ENCODE results near the gene CCDC88C. TPM values are rescaled to one million over a fixed set of nuclear protein-coding genes. Genes with fewer than 3 reads are reported as not detected.

Gene CCDC88C
- polyA plus RNA-seq, 1 donor (not counting 4 experiments of a cell fraction or from before 2014, with no cell fraction given) = 2.4 TPM

GRCh38 chr14:91277546-91278382 lies 139.9 kb downstream of the CCDC88C start:
- no peaks in the 10 kb centered on the region for H4K20me1 ChIP-seq (ENCODE audit: control insufficient read depth, extremely low read depth, insufficient read depth, low read length)
- FAIRE-seq (peak; percentile 58), DNase-seq (ENCODE audit: low read depth, low spot score) (no peak)
- peak overlapping the region in 1 of 3 experiments; percentile 20 for H3K4me3 ChIP-seq (ENCODE audit: control insufficient read depth in 2 of 3, extremely low read depth in 1 of 3, insufficient read depth in 2 of 3, low read depth in 1 of 3, low read length in 3 of 3)
- H3K27me3 ChIP-seq (ENCODE audit: control insufficient read depth, extremely low read depth, insufficient read depth, low read length) = no peaks in the 10 kb centered on the region
- peak overlapping the region; percentile 48 for H3K4me2 ChIP-seq (ENCODE audit: control insufficient read depth, extremely low read depth, insufficient read depth, low read depth, low read length)
- H3K27ac ChIP-seq (ENCODE audit: control insufficient read depth, insufficient read depth, low read length) = no peak overlapping the region
- H3K36me3 ChIP-seq (ENCODE audit: control insufficient read depth in 2 of 2, extremely low read depth in 1 of 2, insufficient read depth in 2 of 2, low read length in 2 of 2) = no peaks in the 10 kb centered on the region
- H3K79me2 ChIP-seq (ENCODE audit: control insufficient read depth, insufficient read depth, low read length) = no peaks in the 10 kb centered on the region
- peak overlapping the region; percentile 43 for H2AFZ ChIP-seq (ENCODE audit: control insufficient read depth, low read length)
- H3K9ac ChIP-seq (ENCODE audit: control insufficient read depth, extremely low read depth, insufficient read depth, low read length) = no peak overlapping the region
- H3K9me1 ChIP-seq (ENCODE audit: control insufficient read depth, extremely low read depth, insufficient read depth, low read length) = no peaks in the 10 kb centered on the region
- TF ChIP-seq EZH2 (IDR thresholded peaks at IDR 0.05; ENCODE audit: low read length) (no peak), CTCF (optimal IDR thresholded peaks at IDR 0.05 in 1 of 3, IDR thresholded peaks at IDR 0.05 in 1 of 3, conservative IDR thresholded peaks at IDR 0.05 in 1 of 3; ENCODE audit: extremely low read depth in 1 of 3, insufficient read depth in 2 of 3, low read length in 3 of 3) (no peak)
- dilution Hi-C loops (cut with MboI; ENCODE audit: extremely low pct_ligation_motif_present, low sequenced_read_pairs) = loop anchor here (25.0 kb wide), 2 partner anchors 115 to 365 kb away; no protein-coding TSS in a partner anchor
- peaks cover 27% of the 10 kb centered on the region for H3K4me1 ChIP-seq (ENCODE audit: control insufficient read depth, extremely low read depth, insufficient read depth, low read length)
- no peaks in the 10 kb centered on the region for H3K9me3 ChIP-seq (ENCODE audit: control insufficient read depth, low read depth, low read length)

- FAIRE-seq = no peak
- no peaks in the 10 kb centered on the region for H3K79me2 ChIP-seq (ENCODE audit: control insufficient read depth, insufficient read depth, low read length)
- H4K20me1 ChIP-seq (ENCODE audit: control insufficient read depth, extremely low read depth, insufficient read depth, low read length) = no peaks in the 10 kb centered on the region
- no peak overlapping the region for H3K4me2 ChIP-seq (ENCODE audit: control insufficient read depth, extremely low read depth, insufficient read depth, low read depth, low read length)
- no peaks in the 10 kb centered on the region for H3K36me3 ChIP-seq (ENCODE audit: control insufficient read depth in 2 of 2, extremely low read depth in 1 of 2, insufficient read depth in 2 of 2, low read length in 2 of 2)
- TF ChIP-seq CTCF (optimal IDR thresholded peaks at IDR 0.05 in 1 of 3, IDR thresholded peaks at IDR 0.05 in 1 of 3, conservative IDR thresholded peaks at IDR 0.05 in 1 of 3; ENCODE audit: extremely low read depth in 1 of 3, insufficient read depth in 2 of 3, low read length in 3 of 3) = no peak
- TF ChIP-seq EZH2 (IDR thresholded peaks at IDR 0.05; ENCODE audit: low read length) = no peak
- dilution Hi-C loops (cut with MboI; ENCODE audit: extremely low pct_ligation_motif_present, low sequenced_read_pairs) = loop anchor here (25.0 kb wide), 2 partner anchors 112 to 362 kb away; no protein-coding TSS in a partner anchor
- peaks cover 15% of the 10 kb centered on the region for H3K4me1 ChIP-seq (ENCODE audit: control insufficient read depth, extremely low read depth, insufficient read depth, low read length)
- H3K4me3 ChIP-seq (ENCODE audit: control insufficient read depth in 2 of 3, extremely low read depth in 1 of 3, insufficient read depth in 2 of 3, low read depth in 1 of 3, low read length in 3 of 3) = no peak overlapping the region
- no peak overlapping the region for H3K9ac ChIP-seq (ENCODE audit: control insufficient read depth, extremely low read depth, insufficient read depth, low read length)
- no peak overlapping the region for H3K27ac ChIP-seq (ENCODE audit: control insufficient read depth, insufficient read depth, low read length)
- H2AFZ ChIP-seq (ENCODE audit: control insufficient read depth, low read length) = no peak overlapping the region
- H3K9me1 ChIP-seq (ENCODE audit: control insufficient read depth, extremely low read depth, insufficient read depth, low read length) = no peaks in the 10 kb centered on the region
- no peaks in the 10 kb centered on the region for H3K9me3 ChIP-seq (ENCODE audit: control insufficient read depth, low read depth, low read length)
- H3K27me3 ChIP-seq (ENCODE audit: control insufficient read depth, extremely low read depth, insufficient read depth, low read length) = no peaks in the 10 kb centered on the region
- no peak for DNase-seq (ENCODE audit: low read depth, low spot score)
These were observed 142.8 kb downstream of the CCDC88C start for GRCh38 chr14:91274796-91275195.

Measured in keratinocyte (primary cell).